SK-MEL-5 (cell line): Measurements from ENCODE around the gene HMGB4. TPM values are rescaled to one million over a fixed set of nuclear protein-coding genes. Genes with fewer than 3 reads are reported as not detected.

Experiments used
- DNase-seq: peaks from one replicate; pipeline ENCODE4 v3.0.0-alpha.2; 2016; ENCODE audit warnings: low read depth, low spot score
- in situ Hi-C: cut with HindIII; loops from 2 replicates; pipeline ENCODE4 v1.10.0; 2016; ENCODE audit warnings: low sequenced_read_pairs, high pct_unique_total_duplicates, low pct_unique_long_range_greater_than_20kb
- total RNA-seq: library from RNA; depleted of rRNA; stranded (reverse); fragments of >200 nt; shearing (Covaris generic); gene quantifications from 2 replicates; pipeline ENCODE4 v1.2.3, GENCODE V29; 2014

HMGB4 gene
- total RNA-seq, 1 experiment from 2014 or later = not detected

DNA sequence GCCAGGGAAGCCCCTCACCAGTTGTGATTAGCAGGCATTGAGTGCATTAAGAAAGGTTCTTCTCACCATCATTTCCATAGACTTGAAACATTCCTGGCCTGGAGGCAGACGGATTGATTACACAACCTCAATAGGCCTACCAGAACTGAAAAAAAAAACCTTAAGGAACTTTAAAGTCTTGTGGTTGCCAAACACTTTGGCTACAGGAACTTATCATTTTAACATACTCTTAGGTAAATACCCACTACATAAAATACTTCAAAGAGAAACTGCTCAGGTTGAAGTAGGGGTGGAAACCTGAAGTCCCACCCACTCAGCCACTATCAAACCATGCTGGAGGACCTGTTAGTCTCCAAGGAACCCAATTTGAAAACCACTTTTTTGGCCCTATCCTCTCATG, 22.4 kb upstream of the HMGB4 start:
- in situ Hi-C loops = no loop called here
- DNase-seq = no peak

DNA sequence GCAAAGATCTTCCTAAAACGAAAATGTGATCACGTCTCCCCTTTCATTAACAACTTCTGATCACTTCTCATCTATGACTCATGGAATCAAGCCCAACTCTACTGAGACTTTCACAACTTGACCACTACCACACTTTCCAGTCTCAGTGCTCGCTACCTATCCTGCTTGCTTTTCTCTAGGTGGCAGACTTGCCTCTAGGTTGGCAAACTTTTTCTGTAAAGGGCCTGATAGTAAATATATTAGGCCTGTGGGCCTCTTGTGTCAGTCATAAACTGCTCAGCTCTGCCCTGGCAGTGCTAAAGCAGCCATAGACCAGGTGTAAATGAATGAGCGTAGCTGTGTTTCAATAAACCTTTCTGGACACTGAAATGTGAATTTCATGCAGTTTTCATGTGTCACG, 21.5 kb upstream of the HMGB4 start:
- peak; percentile 28 for DNase-seq

DNA sequence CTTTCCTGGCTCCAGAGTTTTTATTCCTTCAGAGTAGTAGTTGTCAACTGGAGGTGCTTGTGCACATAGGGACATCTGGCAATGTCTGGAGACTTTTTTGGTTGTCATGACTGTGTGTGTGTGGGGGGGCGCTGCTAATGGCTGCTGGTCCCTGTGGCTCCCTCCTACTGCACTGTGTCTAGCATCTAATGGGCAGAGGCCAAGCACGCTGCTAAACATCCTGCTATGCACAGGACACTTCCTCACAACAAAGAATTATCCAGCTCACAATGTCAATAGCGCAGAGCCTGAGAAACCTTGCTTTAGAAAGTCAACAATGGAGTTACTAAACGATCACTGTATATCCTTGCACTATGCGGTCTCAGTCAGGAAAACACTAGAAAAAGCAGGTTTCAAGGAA, 19.7 kb upstream of the HMGB4 start:
- no peak for DNase-seq
- in situ Hi-C loops = no loop called here

More for the DNA sequence above, 21.5 kb upstream of the HMGB4 start:
- in situ Hi-C loops = no loop called here

DNA sequence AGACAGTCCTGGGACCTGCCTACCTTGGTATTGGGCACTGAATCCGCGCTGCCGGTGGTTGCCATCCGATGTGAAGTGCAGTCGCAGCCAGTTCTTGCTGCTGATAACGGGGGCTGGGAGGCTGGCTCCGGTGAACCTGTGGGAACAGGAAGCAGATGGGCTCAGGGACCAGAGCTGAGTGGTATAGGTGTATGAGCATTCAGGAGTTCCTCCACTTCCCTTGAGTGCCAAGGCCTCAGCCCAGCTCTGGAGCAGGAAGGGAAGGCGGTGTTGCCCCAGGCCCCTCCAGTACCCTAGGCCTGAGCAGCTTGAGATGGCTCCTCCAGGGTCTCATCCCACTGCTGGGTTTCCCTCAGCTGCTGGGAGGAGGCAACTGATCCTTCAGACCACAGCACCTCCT, 17.0 kb upstream of the HMGB4 start:
- no peak for DNase-seq

DNA sequence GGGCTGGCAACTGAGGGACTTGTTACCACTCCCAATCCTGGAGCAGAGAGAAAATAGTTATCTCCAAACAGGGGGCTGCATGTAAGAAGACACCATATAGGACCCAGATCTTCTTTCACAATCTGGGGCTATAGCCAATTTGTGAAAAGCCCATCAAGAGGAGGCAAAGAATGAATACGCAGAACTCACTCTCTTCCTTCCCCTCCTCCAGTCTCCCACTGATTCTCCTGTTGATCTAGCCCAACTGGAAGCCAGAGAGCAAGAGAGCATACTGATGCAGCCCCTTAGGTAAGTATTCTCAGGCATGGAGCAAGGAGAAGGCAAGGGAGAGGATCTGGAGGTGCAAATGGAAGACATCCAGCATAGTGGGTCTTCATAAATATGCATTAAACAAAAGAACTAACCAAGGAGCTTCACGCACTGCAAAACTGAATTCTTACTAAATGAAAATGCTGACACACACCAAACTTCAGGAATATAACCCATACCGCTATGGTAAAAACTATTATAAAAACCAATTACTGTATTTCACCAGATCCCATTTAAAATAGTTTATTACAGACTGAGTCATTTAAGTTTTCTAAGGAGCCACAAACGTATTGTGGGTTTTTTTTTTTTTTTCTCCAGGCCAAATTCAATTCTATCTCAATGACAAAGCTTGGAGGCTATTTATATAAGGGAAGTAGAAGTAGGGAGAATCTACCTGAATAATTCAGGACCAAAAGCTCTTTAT, 15.5 kb upstream of the HMGB4 start:
- in situ Hi-C loops = no loop called here
- no peak for DNase-seq

More for the DNA sequence above, 17.0 kb upstream of the HMGB4 start:
- in situ Hi-C loops = no loop called here

DNA sequence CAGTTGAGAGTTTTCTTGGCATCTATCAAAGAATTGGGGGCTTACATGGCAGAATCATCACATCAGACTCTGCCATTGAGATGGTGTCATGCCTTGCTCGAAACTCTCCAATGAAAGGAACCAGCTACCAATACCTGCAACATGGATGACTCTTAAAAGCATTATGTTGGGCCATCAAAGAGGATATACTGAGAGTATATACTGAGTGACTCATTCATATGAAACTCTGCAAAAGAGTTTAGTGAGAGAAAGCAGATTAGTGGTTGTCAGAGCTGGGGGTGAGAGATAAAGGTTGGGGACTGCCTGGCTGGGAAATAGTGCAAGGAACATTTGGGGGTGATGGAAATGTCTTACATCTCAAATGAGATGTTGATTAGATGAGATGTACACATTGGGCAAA, 14.7 kb upstream of the HMGB4 start:
- in situ Hi-C loops = no loop called here
- DNase-seq = no peak

DNA sequence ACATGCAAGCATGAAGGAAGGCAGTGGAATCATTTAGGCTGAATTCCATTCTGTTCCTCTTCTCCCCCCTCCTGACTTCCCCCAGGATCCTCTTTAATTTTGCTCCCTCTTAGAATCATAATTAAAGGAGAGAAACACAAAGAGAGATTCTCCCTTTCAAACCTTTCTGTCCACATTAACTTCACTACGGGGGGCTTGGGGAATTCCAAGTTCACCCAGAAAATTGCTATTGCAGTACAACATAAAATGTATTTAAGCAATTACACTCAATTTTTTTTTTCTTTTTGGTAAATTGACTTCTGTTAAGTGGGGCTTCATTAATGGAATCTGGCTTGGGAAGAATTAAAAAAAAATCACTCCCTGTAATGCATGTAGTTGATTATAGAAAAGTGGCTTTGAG, 13.4 kb upstream of the HMGB4 start:
- in situ Hi-C loops = no loop called here
- DNase-seq = no peak

DNA sequence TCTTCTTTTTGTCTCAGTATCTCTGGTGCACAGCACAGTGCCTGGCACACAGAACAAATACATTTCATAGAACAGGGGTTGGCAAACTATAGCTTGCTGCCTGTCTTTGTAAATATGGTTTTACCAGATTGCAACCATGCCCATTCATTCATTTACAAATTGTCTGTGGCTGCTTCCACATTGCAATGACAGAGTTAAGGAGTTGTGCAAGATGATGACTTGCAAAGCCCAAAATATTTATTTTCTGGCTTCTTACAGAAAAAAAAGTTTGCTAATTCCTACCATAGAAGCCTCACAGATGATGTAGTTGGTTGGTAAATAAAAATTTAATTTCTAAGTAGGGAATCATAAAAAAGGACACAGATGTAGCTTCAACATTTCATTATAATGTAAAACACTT, 11.2 kb upstream of the HMGB4 start:
- DNase-seq = no peak
- in situ Hi-C loops = no loop called here

DNA sequence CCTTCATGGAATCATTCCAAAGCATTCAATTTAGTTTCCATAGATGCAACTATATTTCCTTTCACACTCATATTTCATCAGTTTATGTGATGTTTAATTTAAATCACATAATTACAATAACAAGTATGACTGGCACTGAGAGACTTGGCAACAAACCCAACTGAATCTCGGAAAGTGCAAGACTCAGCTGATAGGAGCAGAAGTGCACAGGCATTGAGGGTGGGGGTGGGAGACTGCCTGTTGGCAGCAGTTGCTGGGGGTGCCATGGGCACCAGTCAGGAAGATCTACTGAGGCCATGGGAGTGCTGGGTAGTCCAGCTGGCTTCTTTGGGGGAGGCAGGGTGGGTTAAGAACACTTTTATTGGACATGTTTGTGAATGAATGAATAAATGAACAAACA, 10.4 kb upstream of the HMGB4 start:
- no peak for DNase-seq
- in situ Hi-C loops = no loop called here

DNA sequence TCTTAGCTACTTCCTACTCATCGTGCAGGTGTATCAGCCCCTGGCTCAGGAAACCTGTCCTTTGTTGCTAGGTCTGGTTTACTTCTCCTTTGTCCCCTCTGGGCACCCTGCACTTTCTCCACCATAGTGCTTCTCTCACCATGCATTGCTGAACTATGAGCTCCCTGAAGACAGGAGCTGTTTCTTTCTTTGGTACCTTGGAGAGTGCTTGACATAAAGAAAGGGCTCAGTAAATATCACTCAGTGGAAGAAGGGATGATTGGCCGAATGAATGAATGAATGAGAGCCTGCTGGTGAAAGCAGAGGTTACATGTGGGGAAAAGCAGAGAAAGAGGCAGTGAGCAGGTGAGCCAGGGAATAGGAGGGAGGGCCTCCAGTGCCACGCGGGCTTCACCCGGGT, 9.8 kb upstream of the HMGB4 start:
- no peak for DNase-seq
- in situ Hi-C loops = no loop called here

DNA sequence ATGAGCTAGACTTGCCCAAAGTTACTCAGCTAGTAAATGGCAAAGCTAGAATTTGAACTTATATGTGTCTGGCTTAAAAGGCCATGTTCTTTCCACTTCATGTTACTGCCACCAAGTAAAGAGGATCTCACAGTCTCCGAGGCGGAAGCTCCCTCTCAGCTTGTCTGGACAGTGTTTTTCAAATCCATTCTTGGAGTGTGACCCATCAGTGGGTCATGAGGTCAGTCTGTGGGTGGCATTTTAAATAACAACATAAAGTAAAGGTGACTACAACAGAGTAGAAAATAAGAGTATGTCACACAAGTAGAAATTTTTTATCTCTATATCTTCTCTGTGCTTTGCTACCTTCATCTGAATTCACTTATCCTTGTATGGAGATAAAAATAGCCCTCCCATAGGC, 3.2 kb upstream of the HMGB4 start:
- in situ Hi-C loops = no loop called here
- DNase-seq = no peak

DNA sequence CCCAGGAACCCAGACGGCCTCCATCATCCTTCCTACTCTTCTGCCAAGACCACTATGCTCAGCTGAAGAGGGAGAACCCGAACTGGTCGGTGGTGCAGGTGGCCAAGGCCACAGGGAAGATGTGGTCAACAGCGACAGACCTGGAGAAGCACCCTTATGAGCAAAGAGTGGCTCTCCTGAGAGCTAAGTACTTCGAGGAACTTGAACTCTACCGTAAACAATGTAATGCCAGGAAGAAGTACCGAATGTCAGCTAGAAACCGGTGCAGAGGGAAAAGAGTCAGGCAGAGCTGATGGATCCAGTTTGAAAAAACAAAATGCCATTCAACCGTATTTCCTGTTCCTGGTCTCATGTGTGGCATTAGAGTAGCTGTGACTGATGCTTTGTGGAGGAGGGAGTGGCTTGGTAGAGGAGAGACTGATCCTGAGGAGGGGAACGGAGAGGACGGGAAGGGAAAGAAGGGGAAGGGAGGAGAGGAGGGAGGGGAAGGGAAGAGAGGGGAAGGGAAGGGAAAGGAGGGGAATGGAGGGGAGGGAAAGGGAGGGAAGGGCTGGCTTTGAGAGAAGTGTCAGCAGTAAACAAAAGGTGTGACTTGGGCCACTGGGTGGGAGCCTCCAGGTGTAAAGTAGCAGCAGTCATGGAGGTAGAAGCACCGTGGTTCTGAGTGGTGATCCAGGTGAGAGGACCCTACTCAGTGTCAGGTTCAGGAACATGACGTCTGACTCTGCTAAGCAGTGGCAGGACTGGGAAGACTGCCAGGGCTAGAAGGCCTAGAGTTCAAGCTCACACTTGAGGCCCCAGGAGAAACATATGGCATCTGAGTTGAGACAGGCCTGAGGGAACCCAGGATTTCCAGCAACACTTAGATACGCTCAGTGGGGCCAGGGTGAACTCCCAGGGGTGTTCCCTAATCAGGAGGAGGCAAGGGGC, 846 bp downstream of the HMGB4 start:
- in situ Hi-C loops = no loop called here
- no peak for DNase-seq

DNA sequence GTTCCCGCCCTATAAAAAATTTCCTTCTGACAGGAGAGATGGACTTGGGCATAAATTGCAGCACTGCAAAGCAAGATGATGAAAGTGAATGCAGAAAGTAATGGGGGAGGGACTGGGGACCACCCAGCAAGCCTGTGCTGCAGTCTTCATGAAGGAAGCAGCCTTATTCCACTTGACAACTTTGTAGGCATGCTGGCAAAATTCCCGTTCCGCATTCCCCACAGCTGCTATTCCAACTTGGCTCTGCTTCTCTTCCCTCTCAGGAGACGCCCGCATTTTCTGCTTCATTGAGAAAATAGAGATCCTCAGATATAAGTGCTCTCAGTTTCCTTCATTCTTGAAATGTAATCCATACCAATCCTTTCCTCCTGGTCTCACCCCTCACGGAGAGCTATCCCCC, 2.4 kb downstream of the HMGB4 start:
- DNase-seq = no peak
- in situ Hi-C loops = no loop called here

DNA sequence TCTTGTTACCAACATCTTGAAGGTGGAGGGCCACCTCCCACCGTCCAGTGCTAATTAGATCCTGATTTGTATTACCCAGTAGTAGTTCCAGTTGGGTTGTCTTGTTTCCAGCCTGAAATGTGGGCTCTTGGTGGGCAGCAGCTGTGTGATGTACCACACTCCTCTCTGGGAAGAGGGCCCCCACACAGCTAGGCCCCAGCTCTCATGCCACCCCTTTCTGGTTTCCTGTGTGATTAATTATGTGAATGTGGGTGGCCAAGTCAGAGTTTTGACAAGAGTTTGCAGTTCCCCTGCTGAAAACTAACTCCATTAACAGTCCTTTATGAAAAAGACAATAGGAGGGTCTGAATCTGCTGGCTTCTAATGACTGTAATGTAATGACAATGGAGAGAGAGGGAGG, 3.8 kb downstream of the HMGB4 start:
- DNase-seq = no peak
- in situ Hi-C loops = no loop called here

DNA sequence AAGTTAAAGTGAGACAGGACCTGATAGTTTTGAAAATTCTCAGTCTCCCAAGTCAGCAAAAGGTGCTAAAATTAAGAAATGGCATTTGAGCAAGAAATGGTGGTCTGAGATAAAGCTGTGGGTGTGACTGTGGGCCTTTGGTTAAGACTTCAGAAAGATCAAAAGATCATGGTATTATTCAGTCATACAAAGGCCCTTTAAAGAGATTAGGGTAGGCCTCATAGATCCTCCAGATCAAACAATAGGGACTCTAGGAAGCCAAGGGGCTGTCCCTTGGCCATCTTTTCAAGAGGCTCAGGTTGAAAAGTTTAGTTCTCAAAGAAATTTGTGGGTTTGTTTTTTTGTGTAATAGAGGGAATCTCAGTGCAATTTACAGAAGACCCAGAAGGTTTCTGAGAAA, 8.4 kb downstream of the HMGB4 start:
- no peak for DNase-seq
- in situ Hi-C loops = no loop called here

DNA sequence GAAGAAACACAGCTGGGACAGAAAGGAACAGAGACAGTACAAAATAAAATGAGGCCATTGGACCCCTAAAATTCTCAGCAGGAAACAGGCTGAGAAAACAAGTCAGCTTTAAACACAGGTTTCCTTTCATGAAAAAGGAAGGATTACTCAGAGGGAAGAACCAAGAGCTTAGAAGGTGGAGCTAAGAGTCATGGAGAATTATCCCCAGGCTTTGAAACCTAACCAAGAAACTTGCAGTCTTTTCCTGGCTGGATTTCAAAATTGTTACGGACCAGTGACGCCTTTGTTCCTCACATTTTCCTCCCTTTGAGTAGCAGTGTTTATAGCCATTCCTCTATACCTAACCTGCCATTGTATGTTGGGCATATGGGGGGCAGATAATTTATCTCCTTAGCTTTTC, 8.8 kb downstream of the HMGB4 start:
- in situ Hi-C loops = no loop called here
- no peak for DNase-seq

DNA sequence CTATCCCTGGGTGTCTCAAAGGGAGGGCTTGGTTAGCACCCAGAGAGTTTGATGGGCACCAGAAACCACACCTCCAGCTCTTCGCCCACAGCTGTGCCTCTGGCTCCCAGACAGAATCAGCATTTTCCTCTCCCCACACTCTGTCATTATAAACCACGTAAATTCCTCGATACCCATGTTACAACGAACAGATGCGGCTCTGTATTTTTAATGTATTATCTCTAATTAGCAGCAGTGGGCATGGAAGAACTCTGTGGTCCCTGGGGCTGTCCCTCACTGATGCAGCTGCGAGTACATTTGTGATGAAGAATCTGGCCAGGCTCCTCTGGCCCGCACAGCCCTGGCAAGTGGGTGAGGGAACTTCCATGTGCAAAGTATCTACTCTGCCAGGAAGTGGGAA, 10.8 kb downstream of the HMGB4 start:
- no peak for DNase-seq
- in situ Hi-C loops = no loop called here

DNA sequence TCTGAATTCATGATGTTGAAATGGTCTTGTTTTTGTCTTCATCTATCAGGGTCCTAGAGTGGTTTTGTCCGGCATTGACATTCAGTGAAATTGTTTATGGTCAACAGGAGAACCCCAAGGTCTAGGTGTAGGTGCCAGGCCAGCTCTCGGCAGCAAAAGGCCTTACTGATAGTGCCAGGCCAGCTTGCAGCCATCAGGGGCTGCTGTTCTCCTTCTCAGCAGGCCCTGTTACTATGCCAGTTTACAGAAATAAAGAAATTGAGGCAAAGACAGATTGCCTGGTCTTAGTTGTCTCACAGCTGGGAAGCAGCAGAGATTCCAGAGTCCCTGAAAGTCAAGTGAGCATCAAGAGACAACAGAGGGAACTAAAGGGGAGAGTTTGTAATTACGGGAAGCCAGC, 12.0 kb downstream of the HMGB4 start:
- in situ Hi-C loops = no loop called here
- no peak for DNase-seq
